Measurements from ENCODE around the gene CACNA1H.

Gene CACNA1H

GRCh38 chr16:1158456-1159324 is 5.8 kb downstream of the CACNA1H start:
- DNase-seq (ENCODE audit: low read depth) = no peak

GRCh38 chr16:1159325-1159972 is 6.5 kb downstream of the CACNA1H start:
- DNase-seq (ENCODE audit: low read depth) = no peak

DNA sequence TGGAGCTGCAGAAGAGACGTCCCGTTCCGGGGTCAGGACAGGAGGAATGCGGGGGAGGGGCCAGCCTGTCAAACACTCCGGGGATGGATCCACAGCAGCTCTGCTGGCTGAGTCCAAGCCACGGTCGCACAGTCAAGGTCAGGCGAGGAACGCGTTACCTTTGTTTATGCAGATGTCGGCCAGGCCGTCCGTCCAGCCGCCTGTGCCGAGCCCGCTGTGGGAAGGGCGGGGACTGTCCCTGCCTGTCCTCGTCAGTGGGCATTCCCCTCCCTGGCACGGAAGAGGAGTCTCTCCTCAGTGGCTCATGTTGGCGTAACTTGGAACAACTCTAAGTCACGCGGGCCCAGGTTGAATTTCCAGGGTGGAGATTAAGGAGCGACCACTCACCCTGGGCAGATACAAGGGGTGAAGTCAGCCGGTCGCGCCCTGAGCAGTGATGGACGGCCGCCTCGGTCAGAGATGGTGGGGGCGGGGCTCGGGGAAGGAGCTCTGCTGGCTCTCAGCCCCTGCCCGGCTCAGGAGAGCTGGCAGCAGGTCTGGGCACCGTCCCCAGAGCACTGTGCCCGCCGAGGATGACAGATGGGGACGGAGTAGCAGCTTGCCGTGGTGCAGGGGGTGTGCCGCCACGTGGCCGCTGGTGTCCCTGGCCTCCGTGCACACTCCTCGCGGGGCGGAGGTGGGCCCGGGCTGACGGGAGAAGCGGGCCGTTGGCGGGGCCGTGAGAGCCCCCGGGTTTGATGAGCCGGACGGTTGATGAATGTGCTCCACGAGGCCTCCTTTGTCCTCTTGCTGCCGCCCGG is 7.3 kb downstream of the CACNA1H start:
- no peak for DNase-seq (ENCODE audit: low read depth)

GRCh38 chr16:1160773-1161348 is 8.0 kb downstream of the CACNA1H start:
- DNase-seq (ENCODE audit: low read depth) = no peak

GRCh38 chr16:1162701-1163566 is 10.0 kb downstream of the CACNA1H start:
- DNase-seq (ENCODE audit: low read depth) = no peak

GRCh38 chr16:1163567-1164055 is 10.7 kb downstream of the CACNA1H start:
- no peak for DNase-seq (ENCODE audit: low read depth)

DNA sequence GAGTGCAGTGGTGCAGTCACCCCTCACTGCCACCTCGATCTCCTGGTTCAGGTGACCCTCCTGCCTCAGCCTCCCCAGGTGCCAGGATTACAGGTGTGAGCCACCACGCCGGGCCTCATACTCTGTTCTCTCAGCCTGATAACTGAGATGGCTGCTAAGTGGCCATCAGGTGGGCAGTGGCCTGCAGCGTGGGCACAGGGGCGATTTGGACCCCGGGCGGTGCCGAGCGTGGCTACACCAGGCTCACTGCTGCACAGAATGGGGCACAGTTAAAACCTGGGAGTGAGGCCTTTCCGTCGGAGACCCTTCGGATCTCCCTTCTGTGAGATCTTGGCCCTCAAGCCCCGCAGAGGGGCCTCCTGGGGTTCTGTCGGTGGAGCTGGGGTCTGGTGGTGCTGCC is 11.5 kb downstream of the CACNA1H start:
- DNase-seq (ENCODE audit: low read depth) = no peak

DNA sequence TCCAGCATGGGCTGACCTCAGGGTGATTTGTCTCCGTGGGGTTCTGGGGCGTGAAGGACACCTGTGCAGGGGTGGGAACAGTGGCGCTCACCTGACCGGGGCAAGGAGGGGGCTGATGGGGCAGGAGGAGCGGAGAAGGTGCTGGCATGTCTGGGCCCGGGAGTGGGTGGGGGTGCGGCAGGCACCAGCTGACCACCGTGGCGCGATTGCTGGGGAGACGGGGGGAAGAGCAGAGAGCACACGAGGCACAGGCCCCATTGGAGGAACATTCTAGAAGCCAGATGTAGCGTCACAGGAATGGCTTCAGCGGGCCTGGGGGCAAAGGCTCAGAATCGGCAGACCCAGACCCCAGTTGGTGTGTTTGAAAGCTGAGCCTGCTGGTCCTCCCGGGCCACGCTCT is 12.1 kb downstream of the CACNA1H start:
- no peak for DNase-seq (ENCODE audit: low read depth)

GRCh38 chr16:1165511-1165910 is 12.6 kb downstream of the CACNA1H start:
- no peak for DNase-seq (ENCODE audit: low read depth)

DNA sequence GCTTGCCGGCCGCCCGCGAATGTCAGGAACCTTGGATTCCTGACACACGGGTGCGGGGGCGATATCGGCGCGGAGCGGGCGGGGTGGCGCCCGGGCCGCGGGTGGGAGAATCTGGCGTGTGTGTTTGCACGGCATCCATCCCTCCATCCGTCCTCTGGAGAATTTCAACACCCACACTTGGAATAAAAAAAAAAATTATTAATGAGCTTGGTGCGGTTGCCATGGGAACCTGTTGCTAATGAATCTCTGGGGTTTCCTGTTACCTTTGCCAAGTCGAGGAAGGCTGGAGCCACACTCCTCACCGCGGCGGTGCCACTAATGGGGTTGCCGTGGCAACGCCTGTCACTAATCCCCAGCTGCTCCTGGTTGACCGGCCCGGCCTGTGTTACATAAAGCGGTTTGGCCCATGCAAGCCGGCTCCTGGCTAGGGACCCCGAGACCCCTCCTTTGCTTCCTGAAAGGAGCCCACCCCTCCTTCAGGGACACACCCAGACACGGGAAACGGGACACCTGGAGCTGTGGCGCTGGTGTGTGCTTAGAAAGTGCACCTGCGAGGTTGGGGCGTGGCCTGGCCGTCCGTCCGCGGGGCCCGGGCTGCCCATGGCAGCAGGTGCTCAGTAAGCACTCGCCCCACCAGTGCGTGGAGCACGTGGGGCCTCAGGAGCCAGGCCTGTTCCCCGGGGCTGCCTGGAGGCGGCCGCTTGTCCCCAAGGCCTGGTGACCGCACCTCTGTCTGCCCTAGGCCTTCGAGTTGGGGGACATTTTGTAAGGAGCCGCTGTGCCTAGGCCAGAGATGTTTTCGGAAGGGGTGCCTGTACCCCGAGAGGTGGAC is 14.6 kb downstream of the CACNA1H start:
- no peak for DNase-seq (ENCODE audit: low read depth)

DNA sequence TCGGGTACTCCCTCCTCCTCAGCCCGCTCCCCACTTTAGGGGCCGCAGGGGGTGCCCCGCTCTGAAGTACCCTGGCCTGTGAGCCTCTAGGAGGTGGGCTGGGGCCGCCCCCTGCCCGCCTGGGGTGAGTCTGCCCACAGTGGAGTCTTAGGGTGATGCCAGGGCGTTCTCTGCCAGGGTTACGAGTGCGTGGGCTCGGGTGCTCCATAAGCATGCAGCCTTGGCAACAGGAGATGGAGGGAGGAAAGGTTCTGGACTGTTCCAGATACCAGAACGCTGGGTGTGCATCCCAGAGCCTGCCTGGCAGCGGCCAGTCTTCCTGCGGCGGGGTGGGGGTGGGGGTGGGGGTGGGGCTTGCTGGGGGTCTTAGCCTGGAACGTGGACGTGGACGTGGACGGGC is 15.9 kb downstream of the CACNA1H start:
- DNase-seq (ENCODE audit: low read depth) = no peak

DNA sequence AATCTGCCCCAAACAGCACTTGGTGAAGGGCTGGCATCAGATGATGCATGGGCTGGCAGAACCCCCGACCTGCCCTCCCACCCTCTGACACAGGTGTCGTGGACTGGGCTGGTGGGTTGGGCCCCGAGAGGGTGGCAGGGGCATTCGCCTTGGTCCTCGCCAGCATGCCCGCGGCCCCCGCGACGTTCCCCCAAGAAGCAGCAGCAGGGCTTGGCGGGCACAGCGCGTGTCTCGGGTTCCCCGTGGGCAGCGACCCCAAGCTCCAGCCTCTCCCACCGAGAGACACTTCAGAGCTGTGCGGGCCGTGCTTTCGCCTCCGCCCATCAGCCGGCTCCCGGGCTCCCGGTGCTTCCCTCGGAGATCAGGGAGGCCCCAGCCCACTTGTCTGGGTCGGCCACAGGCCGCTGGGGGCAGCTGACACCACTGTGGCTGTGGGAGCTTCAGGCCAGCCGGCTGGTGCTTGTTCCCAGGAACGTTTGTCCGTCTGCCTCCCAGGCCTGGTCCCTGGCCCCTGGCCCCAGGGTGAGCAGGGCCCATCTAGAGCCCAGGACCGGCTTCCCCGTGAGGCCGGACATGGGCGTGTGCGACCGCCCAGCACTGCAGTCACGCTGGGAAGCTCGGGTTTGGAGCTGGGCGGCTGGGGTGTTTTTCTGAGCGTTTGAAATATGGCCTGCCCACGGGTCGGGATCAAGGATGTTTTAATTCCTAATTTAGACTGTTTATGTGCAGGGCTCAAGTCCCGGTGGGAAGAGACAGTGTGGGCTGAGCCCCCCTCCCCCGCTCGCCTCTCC is 16.6 kb downstream of the CACNA1H start:
- no peak for DNase-seq (ENCODE audit: low read depth)

GRCh38 chr16:1170076-1170418 is 17.1 kb downstream of the CACNA1H start:
- DNase-seq (ENCODE audit: low read depth) = no peak

DNA sequence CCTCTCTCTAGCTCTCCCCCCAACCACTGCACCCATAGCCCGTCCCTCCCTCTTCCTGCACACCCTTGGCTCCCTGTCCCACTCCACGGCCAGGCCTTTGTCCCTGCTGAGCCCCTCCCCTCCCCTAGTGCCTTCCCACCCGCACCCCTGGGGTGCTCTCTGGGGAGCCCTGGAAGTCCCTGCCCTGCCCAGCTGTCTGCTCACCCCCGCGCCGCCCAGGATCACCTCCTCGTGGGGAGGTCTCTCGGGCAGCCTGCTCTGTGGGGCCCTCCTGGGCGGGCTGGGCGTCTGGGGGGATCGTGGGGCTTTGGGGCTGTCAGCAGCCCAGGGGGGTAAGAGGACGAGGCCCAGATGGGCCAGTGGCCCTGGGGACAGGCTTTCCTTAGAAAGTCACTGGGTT is 18.1 kb downstream of the CACNA1H start:
- no peak for DNase-seq (ENCODE audit: low read depth)

- DNase-seq (ENCODE audit: low read depth) = no peak
Measured at GRCh38 chr16:1171854-1172428, 19.0 kb downstream of the CACNA1H start.

DNA sequence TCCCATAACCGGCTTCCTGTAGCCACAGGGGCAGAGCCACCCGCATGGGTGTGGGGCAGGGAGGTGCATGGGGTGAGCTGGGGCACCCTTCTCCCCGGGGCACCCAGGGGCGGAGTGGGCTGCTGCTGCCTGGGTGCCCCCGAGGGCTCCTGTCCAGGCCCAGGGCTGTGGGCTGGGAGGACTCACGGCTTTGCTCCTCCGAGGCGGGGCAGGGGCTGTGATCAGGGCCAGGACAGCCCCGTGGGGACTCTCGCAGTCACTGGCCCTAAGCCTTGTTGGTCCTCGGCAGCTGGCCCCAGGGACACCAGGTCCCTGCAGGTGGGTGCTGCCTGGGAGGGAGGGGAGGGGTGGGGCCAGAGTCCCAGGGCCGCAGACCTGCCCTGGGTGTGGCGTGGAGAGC is 19.7 kb downstream of the CACNA1H start:
- DNase-seq (ENCODE audit: low read depth) = no peak

DNA sequence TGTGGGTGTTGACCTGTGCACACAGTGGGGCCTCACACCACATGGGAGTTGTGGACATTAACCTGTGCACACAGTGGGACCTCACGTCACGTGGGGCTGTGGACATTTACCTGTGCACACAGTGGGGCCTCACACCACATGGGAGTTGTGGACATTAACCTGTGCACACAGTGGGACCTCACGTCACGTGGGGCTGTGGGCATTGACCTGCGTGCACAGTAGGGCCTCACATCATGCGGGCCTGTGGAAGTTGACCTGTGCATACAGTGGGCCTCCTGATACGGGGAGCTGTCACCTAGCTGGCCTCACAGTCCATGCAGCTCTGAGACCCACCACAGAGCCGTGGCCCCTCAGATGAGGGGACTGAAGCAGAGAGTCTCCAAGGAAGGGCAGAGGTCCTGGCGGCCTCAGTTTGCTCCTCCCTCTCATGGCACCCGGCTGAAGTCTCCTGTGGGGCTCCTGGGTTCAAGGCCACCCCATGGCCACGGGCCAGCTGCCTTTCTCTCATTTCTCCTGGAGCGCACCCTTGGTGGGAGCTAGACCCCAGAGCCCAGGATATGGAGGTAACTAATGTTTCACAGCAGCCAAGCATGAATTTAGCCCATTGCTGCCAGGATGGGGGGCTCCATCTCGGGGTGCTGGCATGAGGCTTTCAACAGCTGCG is 21.0 kb downstream of the CACNA1H start:
- no peak for DNase-seq (ENCODE audit: low read depth)

GRCh38 chr16:1174477-1175357 is 21.8 kb downstream of the CACNA1H start:
- no peak for DNase-seq (ENCODE audit: low read depth)

All from stimulated activated CD8-positive, alpha-beta memory T cell treated with anti-CD3 and anti-CD28 coated beads, Interleukin-4, amount 100 ng/mL, for 24 hours (primary cell).